Esophagus muscularis mucosa (tissue), 4 donors: ENCODE measurements around the gene SPATA13. TPM values are rescaled to one million over a fixed set of nuclear protein-coding genes. Genes with fewer than 3 reads are reported as not detected.
A peak's percentile ranks its signal among the peaks of the same experiment; 100 is the strongest.
"Not testable (repeated sequence)": the region's sequence is repeated elsewhere in the genome, so short reads cannot be mapped to it uniquely, and the experiment has no call there.

Experiments
- DNase-seq: peaks from one replicate; pipeline ENCODE4 v3.0.0-alpha.2; 2017; ENCODE audit errors: extremely low spot score
- H3K27ac ChIP-seq, 4 donors: fragments of 200-600 bp; sonication (generic); replicated peaks in 1 of 4; 1 replicate in 3 of 4; 2 replicates in 1 of 4; pipeline ENCODE4 v1.5.1; 2016 to 2019; ENCODE audit warnings: mild to moderate bottlenecking in 1 of 4
- H3K27me3 ChIP-seq, 4 donors: fragments of 200-600 bp; sonication (generic); one replicate each; pipeline versions ENCODE4 v1.5.1 to v1.6.0; 2016 to 2019
- H3K36me3 ChIP-seq, 4 donors: fragments of 200-600 bp; sonication (generic); one replicate each; pipeline ENCODE4 v1.5.1; 2016 to 2019
- H3K4me1 ChIP-seq, 4 donors: fragments of 200-600 bp; sonication (generic); one replicate each; pipeline ENCODE4 v1.5.1; 2016 to 2019
- H3K4me3 ChIP-seq, 4 donors: fragments of 200-600 bp; sonication (generic); 1 replicate in 2 of 4; 2 replicates in 2 of 4; pipeline ENCODE4 v1.5.1; 2016 to 2019; ENCODE audit warnings: mild to moderate bottlenecking in 4 of 4, moderate library complexity in 1 of 4
- H3K9me3 ChIP-seq, 4 donors: fragments of 200-600 bp; sonication (generic); 1 replicate in 3 of 4; 2 replicates in 1 of 4; pipeline ENCODE4 v1.5.1; 2016 to 2019
- EP300 ChIP-seq: sonication (generic); formaldehyde crosslinking; IDR thresholded peaks from one replicate; pipeline ENCODE4 v1.6.1; 2017; ENCODE audit warnings: antibody characterized with exemption
- POLR2A ChIP-seq: fragments of 450-650 bp; IDR thresholded peaks from one replicate; pipeline ENCODE4 v1.6.1; 2017; ENCODE audit warnings: antibody characterized with exemption, moderate library complexity, mild to moderate bottlenecking, low read depth
- POLR2AphosphoS5 ChIP-seq, 2 donors: sonication (generic); formaldehyde crosslinking; IDR thresholded peaks; one replicate each; pipeline ENCODE4 v1.6.1; 2017; ENCODE audit warnings: antibody characterized with exemption in 2 of 2
- WGBS: methylation state at CpG from one replicate; pipeline ENCODE4 v1.1.5; 2018; 5-methylcytosine and 5-hydroxymethylcytosine counted together
- intact Hi-C: fragments of 100-400 bp; cut with DNase I; formaldehyde crosslinking; loops from one replicate; pipeline ENCODE4 v1.15.1; 2023
- total RNA-seq, 4 donors: library from RNA; depleted of rRNA; stranded (reverse); fragments of >200 nt; gene quantifications; one replicate each; pipeline versions ENCODE4 v1.1.0 to v1.2.1, GENCODE V29; 2016
- TF ChIP-seq, protein P1 (sequence below), 3 experiments: fragments of 200-600 bp in 2 of 3; fragments of 450-650 bp in 1 of 3; sonication (generic) in 2 of 3; IDR thresholded peaks; one replicate each; pipeline ENCODE4 v1.5.1; 2017 to 2019; ENCODE audit warnings: antibody characterized with exemption in 3 of 3, mild to moderate bottlenecking in 2 of 3, moderate library complexity in 1 of 3

The SPATA13 gene
- total RNA-seq, 4 donors from 2014 or later, result 9.1 to 21.6 (median 17.1) TPM

DNA sequence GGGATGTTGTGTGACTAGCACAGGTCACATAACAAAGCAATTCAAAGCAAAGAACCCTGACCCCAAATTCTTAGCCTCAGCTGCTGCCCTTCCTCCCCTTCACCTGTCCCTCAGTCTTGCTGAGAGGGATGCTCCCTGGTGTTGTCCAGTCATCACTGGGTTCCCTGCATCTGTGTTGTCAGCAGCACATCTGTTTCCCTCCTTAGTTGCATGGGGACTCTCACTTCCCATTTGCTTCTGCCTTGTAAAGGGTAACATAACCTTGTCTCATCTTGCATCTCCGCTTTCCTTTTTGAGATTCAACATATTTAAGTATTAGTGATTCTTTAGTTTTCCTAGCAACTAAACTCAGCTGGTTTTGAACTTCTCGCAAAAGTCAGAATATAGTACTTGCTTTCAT is 54.0 kb downstream of the SPATA13 start:
- no peaks in the 10 kb centered on the region for H3K27me3 ChIP-seq
- H3K27ac ChIP-seq, result no peak overlapping the region
- no peak for DNase-seq
- H3K4me3 ChIP-seq, result no peak overlapping the region
- no peaks in the 10 kb centered on the region for H3K36me3 ChIP-seq
- H3K4me1 ChIP-seq, result peaks cover 14 to 37% (median 31%) of the 10 kb centered on the region in 4 donors
- WGBS, result 89% methylated on average over 2 of the region's 2 CpGs
- H3K9me3 ChIP-seq, result no peaks in the 10 kb centered on the region
- intact Hi-C loops, result loop anchor here (5.0 kb wide), 1 partner anchor 52 kb away; the partner anchor contains the start of gene SPATA13
- TF ChIP-seq, protein P1, sequence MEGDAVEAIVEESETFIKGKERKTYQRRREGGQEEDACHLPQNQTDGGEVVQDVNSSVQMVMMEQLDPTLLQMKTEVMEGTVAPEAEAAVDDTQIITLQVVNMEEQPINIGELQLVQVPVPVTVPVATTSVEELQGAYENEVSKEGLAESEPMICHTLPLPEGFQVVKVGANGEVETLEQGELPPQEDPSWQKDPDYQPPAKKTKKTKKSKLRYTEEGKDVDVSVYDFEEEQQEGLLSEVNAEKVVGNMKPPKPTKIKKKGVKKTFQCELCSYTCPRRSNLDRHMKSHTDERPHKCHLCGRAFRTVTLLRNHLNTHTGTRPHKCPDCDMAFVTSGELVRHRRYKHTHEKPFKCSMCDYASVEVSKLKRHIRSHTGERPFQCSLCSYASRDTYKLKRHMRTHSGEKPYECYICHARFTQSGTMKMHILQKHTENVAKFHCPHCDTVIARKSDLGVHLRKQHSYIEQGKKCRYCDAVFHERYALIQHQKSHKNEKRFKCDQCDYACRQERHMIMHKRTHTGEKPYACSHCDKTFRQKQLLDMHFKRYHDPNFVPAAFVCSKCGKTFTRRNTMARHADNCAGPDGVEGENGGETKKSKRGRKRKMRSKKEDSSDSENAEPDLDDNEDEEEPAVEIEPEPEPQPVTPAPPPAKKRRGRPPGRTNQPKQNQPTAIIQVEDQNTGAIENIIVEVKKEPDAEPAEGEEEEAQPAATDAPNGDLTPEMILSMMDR (IDR thresholded peaks at IDR 0.05), result no peak

DNA sequence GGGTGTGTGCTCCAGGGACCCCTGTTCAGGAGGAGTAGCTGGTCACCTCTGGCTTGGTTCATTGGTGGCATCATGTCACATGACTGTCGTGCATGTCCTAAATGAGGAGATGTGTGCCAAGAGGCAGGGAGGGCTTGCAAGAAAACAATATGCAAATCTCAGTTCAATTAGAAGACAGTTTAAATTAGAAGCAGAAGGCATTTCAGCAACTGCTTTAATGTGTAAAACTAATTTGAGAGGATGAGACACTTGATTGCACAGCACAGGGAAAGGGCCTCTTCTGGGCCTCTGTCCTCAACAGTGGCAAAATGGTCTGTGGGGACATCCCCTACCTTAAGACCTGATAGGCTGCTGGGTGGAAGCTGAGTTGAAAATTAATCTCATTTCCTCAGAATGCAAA is 54.6 kb downstream of the SPATA13 start:
- no peak overlapping the region for H3K27ac ChIP-seq
- H3K36me3 ChIP-seq, result no peaks in the 10 kb centered on the region
- peaks cover 18 to 38% (median 35%) of the 10 kb centered on the region in 4 donors for H3K4me1 ChIP-seq
- TF ChIP-seq, protein P1 (IDR thresholded peaks at IDR 0.05), result no peak
- TF ChIP-seq POLR2AphosphoS5 (IDR thresholded peaks at IDR 0.05) (no peak), POLR2A (no peak), EP300 (no peak)
- no peaks in the 10 kb centered on the region for H3K27me3 ChIP-seq
- no peaks in the 10 kb centered on the region for H3K9me3 ChIP-seq
- no peak for DNase-seq
- WGBS, result 54% methylated on average over 1 of the region's 1 CpG
- H3K4me3 ChIP-seq, result no peak overlapping the region
- intact Hi-C loops, result no loop called here

DNA sequence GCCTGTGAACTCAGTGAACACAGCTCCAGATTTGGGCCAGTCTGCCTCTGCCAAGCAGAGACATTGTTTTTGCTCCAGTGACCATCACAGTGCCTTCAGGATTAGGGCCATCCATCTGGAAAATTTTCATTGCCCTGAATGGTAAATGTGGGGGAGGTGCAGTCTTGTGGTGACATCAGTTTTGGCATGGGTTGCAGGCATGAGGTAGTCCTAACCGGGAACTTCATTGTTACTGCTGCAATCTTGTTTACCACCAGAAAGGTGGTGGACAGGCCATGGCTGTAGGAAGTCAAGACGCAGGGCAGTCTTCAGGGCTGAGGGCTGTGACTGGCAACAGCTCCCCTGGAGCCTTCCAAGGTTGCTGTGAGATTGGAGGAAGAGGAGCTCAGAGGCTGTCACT is 55.2 kb downstream of the SPATA13 start:
- intact Hi-C loops, result no loop called here
- Histone ChIP-seq H3K36me3 (no peaks in the 10 kb centered on the region), H3K4me3 (no peak overlapping the region), H3K4me1 (peaks cover 18 to 43% (median 38%) of the 10 kb centered on the region in 4 donors), H3K27me3 (no peaks in the 10 kb centered on the region), H3K9me3 (no peaks in the 10 kb centered on the region), H3K27ac (peak overlapping the region; percentile 4 to 42 (median 22))
- TF ChIP-seq POLR2A, result no peak
- peak; percentile 38 to 63 for TF ChIP-seq POLR2AphosphoS5 (IDR thresholded peaks at IDR 0.05)
- DNase-seq, result no peak
- 30% methylated on average over 2 of the region's 2 CpGs for WGBS

DNA sequence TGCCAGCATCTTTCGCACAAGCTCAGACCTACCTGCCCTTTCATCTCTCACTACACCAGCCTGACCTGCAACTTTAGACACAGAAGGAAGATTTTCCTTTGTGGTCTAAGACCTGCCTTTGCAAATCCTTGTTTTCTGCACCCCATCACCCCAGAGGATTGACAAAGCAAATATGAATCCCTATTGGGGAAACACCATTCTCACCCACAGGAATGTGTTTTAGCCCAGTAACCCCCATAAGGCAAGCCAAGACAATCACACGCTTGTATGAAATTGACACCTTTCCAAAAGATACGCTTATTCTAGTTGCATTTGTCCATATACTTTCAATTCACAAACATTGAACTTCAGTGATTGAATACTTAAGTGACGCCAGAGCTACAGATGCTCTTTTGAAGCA is 55.7 kb downstream of the SPATA13 start:
- no peak overlapping the region for H3K4me3 ChIP-seq
- intact Hi-C loops, result no loop called here
- DNase-seq, result no peak
- no peaks in the 10 kb centered on the region for H3K27me3 ChIP-seq
- no peak for TF ChIP-seq POLR2A
- TF ChIP-seq EP300, result no peak
- TF ChIP-seq, protein P1 (IDR thresholded peaks at IDR 0.05), result no peak
- TF ChIP-seq POLR2AphosphoS5 (IDR thresholded peaks at IDR 0.05), result no peak
- no peaks in the 10 kb centered on the region for H3K9me3 ChIP-seq
- no peaks in the 10 kb centered on the region for H3K36me3 ChIP-seq
- peaks cover 18 to 43% (median 38%) of the 10 kb centered on the region in 4 donors for H3K4me1 ChIP-seq
- 98% methylated on average over 4 of the region's 4 CpGs for WGBS
- peak overlapping the region; percentile 4 to 42 (median 22) for H3K27ac ChIP-seq

DNA sequence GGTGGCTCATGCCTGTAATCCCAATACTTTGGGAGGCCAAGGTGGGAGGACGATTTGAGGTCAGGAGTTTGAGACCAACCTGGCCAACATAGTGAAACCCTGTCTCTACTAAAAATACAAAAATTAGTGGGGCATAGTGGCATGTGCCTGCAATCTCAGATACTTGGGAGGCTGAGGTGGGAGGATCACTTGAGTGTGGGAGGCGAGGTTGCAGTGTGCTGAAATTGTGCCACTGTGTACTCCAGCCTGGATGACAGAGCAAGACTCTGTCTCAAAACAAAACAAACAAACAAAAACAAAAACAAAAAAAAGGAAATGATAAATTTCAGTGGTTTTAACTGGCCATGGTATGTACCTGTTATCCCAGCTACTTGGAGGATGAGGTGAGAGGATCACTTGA is 56.3 kb downstream of the SPATA13 start:
- H3K27me3 ChIP-seq, H3K9me3 ChIP-seq, H3K4me3 ChIP-seq, H3K36me3 ChIP-seq, intact Hi-C loops, H3K27ac ChIP-seq, DNase-seq: not testable (repeated sequence)
- H3K4me1 ChIP-seq, result peaks cover 18 to 43% (median 38%) of the 10 kb centered on the region in 4 donors
- WGBS, result 89% methylated on average over 2 of the region's 2 CpGs

DNA sequence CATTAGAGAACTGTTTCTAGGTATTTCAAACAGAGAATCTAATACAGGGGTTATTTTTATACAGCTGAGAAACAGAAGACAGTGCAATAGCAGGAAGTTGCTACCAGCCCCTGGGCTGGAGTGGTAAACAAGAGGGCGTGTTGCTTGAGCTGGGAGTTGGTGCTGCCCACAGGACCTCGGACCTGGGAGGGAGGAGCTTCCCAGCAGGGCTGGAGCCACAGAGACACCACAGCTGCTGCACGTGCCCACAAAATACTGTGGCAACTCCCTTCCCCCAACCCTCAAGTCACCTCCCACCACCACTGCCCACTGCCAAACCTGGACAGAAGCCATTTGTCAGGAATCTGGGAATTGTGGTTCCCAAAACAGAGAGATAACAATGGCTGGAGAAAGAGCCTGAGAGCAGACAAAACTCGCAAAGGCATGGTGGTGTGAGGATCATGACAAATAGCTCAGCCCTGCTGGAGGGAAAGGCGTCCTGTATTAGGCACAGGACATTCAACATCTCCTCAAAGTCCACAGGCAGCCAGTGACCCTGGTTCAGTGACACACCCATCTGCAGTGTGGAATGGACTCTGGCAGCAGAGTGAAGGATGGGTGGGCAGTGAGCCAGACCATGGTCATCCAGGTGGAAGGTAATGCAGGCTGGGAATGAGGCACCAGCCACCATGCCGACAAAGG is 57.2 kb downstream of the SPATA13 start:
- Histone ChIP-seq H3K4me3 (no peak overlapping the region), H3K27ac (peak overlapping the region; percentile 7 to 24 (median 22)), H3K4me1 (peaks cover 18 to 43% (median 38%) of the 10 kb centered on the region in 4 donors), H3K9me3 (no peaks in the 10 kb centered on the region), H3K27me3 (no peaks in the 10 kb centered on the region), H3K36me3 (peaks cover 0 to 2% (median under 1%) of the 10 kb centered on the region in 4 donors)
- 69% methylated on average over 6 of the region's 6 CpGs for WGBS
- TF ChIP-seq EP300 (no peak), POLR2A (no peak), POLR2AphosphoS5 (IDR thresholded peaks at IDR 0.05) (no peak)
- TF ChIP-seq, protein P1 (IDR thresholded peaks at IDR 0.05), result no peak
- intact Hi-C loops, result no loop called here
- DNase-seq, result no peak
